Astrocyte of the spinal cord (primary cell): ENCODE data around the gene DAW1.
"Not testable (repeated sequence)": the region's sequence is repeated elsewhere in the genome, so short reads cannot be mapped to it uniquely, and the experiment has no call there.

Experiments
- DNase-seq: peaks from one replicate; pipeline ENCODE4 v3.0.0; 2011; ENCODE audit warnings: low read depth, low spot score
- H3K4me3 ChIP-seq: 2 replicates; pipeline ENCODE4 v1.5.1; 2011; ENCODE audit warnings: low read depth, mild to moderate bottlenecking, low read length, moderate library complexity
- CTCF ChIP-seq: IDR thresholded peaks from 2 replicates; pipeline ENCODE4 v1.5.1; 2012; ENCODE audit warnings: low read depth, mild to moderate bottlenecking, low read length, inconsistent platforms
- in situ Hi-C: cut with HindIII; loops from 2 replicates; pipeline ENCODE4 v1.10.0; 2017; ENCODE audit warnings: low sequenced_read_pairs

DAW1 gene

GRCh38 chr2:227932001-227932400, 60.6 kb downstream of the DAW1 start:
- no peak overlapping the region for H3K4me3 ChIP-seq
- no peak for DNase-seq
- in situ Hi-C loops = no loop called here
- TF ChIP-seq CTCF = no peak

GRCh38 chr2:227932403-227932802, 61.0 kb downstream of the DAW1 start:
- no peak overlapping the region for H3K4me3 ChIP-seq
- no peak for DNase-seq
- in situ Hi-C loops = no loop called here
- no peak for TF ChIP-seq CTCF

GRCh38 chr2:227933884-227934283, 62.5 kb downstream of the DAW1 start:
- DNase-seq = no peak
- H3K4me3 ChIP-seq = no peak overlapping the region
- in situ Hi-C loops = no loop called here
- TF ChIP-seq CTCF = no peak

- DNase-seq, in situ Hi-C loops, H3K4me3 ChIP-seq: not testable (repeated sequence)
Measured at GRCh38 chr2:227936249-227936648, 64.8 kb downstream of the DAW1 start.

- peak; percentile 61 for TF ChIP-seq CTCF
- in situ Hi-C loops = no loop called here
- peak; percentile 41 for DNase-seq
- no peak overlapping the region for H3K4me3 ChIP-seq
Measured at GRCh38 chr2:227939271-227940027, 68.0 kb downstream of the DAW1 start.

GRCh38 chr2:227942021-227942420, 70.6 kb downstream of the DAW1 start:
- no peak for TF ChIP-seq CTCF
- in situ Hi-C loops = no loop called here
- DNase-seq = no peak
- no peak overlapping the region for H3K4me3 ChIP-seq

GRCh38 chr2:227942965-227943364, 71.5 kb downstream of the DAW1 start:
- no peak for DNase-seq
- no peak overlapping the region for H3K4me3 ChIP-seq
- TF ChIP-seq CTCF = no peak
- in situ Hi-C loops = no loop called here
